GM12891 (cell line): ENCODE results near the gene BPIFB4.
A peak's percentile ranks its signal among the peaks of the same experiment; 100 is the strongest.
"Not testable (repeated sequence)": the region's sequence is repeated elsewhere in the genome, so short reads cannot be mapped to it uniquely, and the experiment has no call there.

ENCODE experiments used
- DNase-seq: peaks from one replicate; pipeline ENCODE4 v3.0.0; 2011; ENCODE audit warnings: low spot score; ENCODE audit not compliant: insufficient read length
- FAIRE-seq: peaks from 2 replicates; lab custom pipeline; 2011; peaks lifted over from hg19 to GRCh38; lab: Jason Lieb, UNC
- PAX5 ChIP-seq: IDR thresholded peaks from 2 replicates; pipeline ENCODE4 v1.6.1; 2011; ENCODE audit warnings: low read length, moderate library complexity, mild to moderate bottlenecking; ENCODE audit not compliant: insufficient read depth, severe bottlenecking
- POLR2A ChIP-seq: IDR thresholded peaks from 2 replicates; pipeline ENCODE4 v1.6.1; 2011; ENCODE audit warnings: low read depth, low read length, control low read depth
- POLR2AphosphoS5 ChIP-seq: IDR thresholded peaks from 2 replicates; pipeline ENCODE4 v1.6.1; 2011; ENCODE audit warnings: low read depth, low read length, control low read depth
- POU2F2 ChIP-seq: IDR thresholded peaks from 2 replicates; pipeline ENCODE4 v1.6.1; 2011; ENCODE audit warnings: low read depth, mild to moderate bottlenecking, control low read depth, low read length, moderate library complexity
- SPI1 ChIP-seq: IDR thresholded peaks from 2 replicates; pipeline ENCODE4 v1.6.1; 2011; ENCODE audit warnings: low read depth, low read length, control low read depth
- TAF1 ChIP-seq: IDR thresholded peaks from 2 replicates; pipeline ENCODE4 v1.6.1; 2011; ENCODE audit warnings: low read depth, low read length, control low read depth

BPIFB4 gene

GRCh38 chr20:33110147-33110825 is 30.8 kb downstream of the BPIFB4 start:
- FAIRE-seq, result no peak

GRCh38 chr20:33111306-33111705 is 31.9 kb downstream of the BPIFB4 start:
- no peak for TF ChIP-seq POU2F2
- DNase-seq, result no peak
- no peak for FAIRE-seq

More at GRCh38 chr20:33110147-33110825, 30.8 kb downstream of the BPIFB4 start:
- no peak for DNase-seq
- TF ChIP-seq TAF1, result no peak
- TF ChIP-seq POLR2A, result no peak
- no peak for TF ChIP-seq PAX5
- TF ChIP-seq SPI1, result no peak
- no peak for TF ChIP-seq POU2F2
- no peak for TF ChIP-seq POLR2AphosphoS5

- DNase-seq, result no peak
- TF ChIP-seq TAF1 (no peak), PAX5 (no peak), SPI1 (no peak), POU2F2 (no peak), POLR2A (no peak), POLR2AphosphoS5 (no peak)
- no peak for FAIRE-seq
Measured at GRCh38 chr20:33112547-33113386, 33.3 kb downstream of the BPIFB4 start.

DNA sequence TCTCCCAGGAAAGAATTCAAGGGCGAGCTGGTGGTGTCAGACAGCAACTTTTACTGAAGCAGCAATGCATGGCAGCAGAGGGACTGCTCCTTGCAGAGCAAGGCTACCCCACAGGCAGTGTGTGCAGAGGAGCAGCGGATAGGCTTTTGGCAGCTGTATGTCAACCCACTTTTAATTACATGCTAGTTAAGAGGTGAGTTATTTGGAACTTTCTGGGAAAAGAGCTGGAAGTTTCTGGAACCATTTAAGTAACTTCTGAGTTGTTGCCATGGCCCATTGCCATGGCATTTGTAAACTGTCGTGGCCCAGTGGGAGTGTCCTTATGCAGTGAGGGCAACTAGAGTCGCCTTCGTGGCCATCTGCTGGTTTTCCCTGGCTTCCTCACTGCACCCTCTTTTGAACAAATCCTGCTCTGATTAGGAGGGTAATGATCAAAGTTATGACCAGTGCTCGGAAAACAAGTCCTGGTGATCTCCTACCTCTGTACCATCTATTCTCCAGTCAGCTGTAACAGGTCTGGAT is 34.0 kb downstream of the BPIFB4 start:
- no peak for TF ChIP-seq POU2F2
- no peak for TF ChIP-seq POLR2AphosphoS5
- TF ChIP-seq POLR2A, result no peak
- TF ChIP-seq PAX5, result no peak
- FAIRE-seq (no peak), DNase-seq (no peak)

GRCh38 chr20:33115501-33115900 is 36.1 kb downstream of the BPIFB4 start:
- not testable (repeated sequence) for DNase-seq, FAIRE-seq

DNA sequence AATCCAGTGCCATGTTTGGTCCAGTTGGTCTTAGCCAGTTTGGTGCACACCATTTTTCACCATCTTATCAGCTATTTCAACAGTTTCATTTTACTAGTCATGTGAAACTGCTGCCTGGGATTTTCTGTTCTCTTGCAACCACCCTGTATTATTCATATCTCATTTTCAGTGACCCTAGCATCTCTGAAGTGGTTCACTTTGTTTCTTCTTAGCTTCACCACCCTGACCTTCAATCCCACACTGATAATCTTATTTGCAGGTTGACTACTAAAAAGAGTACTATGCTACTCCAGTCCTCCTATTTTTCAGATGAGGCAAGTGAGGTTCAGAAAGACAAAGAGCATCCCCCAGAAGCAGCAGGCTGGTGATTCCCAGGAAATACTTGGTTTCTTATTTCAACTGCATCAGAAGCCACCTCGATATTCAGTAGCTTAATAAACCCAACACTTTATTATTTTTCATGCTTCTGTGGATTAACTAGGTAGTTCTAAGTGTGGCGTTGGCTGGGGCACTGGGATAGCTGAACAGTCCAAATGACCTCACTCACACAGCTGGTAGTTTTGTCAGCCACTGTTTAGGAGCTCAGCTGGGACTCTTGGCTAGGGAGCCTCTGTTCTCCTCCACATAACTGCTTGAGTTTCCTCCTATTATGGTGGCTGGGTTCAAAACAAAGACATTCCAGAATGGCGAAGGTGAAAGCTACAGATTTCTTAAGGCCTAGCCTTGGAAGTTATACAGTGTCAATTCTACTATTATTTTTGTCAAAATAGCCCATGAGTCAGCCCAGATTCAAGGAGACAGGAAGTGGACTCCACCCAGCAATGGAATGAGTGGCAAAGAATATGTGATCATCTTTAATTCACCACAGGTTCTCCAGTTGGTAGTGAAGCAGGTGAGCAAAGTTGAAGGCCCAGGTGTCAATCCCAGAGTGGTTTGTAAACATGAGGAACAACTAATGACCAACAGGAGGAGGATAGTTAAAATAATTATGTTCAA is 40.6 kb downstream of the BPIFB4 start:
- no peak for TF ChIP-seq POLR2AphosphoS5
- TF ChIP-seq POLR2A, result no peak
- TF ChIP-seq SPI1, result no peak
- TF ChIP-seq TAF1, result no peak
- no peak for TF ChIP-seq POU2F2
- TF ChIP-seq PAX5, result no peak
- DNase-seq (no peak), FAIRE-seq (peak; percentile 38)

DNA sequence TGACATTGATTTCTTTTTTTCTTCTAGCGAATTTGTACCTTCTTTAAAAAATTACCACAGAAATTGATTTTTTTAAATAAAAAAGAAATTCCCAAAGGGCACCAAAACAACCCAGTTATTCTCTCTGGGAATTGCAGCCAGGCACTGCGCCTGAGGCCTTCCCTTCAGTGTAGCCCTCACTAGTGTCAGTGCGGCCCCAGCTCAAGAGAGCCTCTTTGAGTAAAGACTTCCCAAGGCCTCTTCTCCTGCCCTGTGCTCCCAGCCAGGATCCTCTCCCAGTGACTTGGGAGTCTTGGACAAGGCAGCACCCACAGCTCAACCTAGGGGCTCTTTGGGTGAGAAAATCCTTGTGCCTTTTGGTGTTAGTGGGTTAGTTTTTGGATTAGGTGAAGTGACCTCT is 41.5 kb downstream of the BPIFB4 start:
- no peak for TF ChIP-seq TAF1
- TF ChIP-seq POU2F2, result no peak
- TF ChIP-seq POLR2AphosphoS5, result no peak
- TF ChIP-seq SPI1, result no peak
- no peak for TF ChIP-seq POLR2A
- no peak for TF ChIP-seq PAX5
- no peak for DNase-seq
- no peak for FAIRE-seq

DNA sequence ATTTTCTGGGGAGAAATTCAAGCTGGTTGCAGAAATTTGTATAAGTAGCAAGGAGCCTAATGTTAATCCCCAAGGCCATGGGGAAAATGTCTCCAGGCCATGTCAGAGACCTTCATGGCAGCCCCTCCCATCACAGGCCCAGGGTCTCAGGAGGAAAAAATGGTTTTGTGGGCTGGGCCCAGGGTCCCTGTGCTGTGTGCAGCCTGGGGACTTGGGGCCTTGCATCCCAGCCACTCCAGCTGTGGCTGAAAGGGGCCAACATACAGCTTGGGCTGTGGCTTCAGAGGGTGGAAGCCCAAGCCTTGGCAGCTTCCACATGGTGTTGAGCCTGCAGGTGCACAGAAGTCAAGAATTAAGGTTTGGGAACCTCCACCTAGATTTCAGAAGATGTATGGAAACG is 42.9 kb downstream of the BPIFB4 start:
- FAIRE-seq, result not testable (repeated sequence)

DNA sequence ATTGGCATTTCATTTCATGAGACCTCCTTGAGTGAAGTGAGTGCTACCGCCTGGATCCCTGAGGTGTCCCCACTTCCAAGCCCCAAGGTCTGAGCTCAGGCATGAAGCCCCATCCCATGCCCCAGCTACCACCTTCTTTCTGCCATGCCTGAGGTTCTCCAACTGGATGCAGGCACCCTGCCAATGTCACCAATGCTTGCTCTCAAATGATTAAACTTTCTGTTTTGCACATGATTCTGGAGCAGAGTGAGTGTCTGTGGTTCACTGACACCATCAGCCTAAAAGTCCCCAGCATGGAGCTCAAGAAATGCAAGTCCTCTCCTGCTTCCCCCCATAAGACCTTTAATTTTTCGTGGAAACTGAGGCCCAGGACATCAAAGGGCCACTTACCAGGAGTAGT is 44.8 kb downstream of the BPIFB4 start:
- FAIRE-seq, result no peak
- TF ChIP-seq POU2F2 (no peak), SPI1 (no peak), POLR2A (no peak), PAX5 (no peak), POLR2AphosphoS5 (no peak), TAF1 (no peak)
- DNase-seq, result no peak

More for the DNA sequence above, 42.9 kb downstream of the BPIFB4 start:
- DNase-seq, result not testable (repeated sequence)

GRCh38 chr20:33124994-33125393 is 45.6 kb downstream of the BPIFB4 start:
- no peak for TF ChIP-seq POU2F2
- no peak for TF ChIP-seq PAX5
- no peak for TF ChIP-seq SPI1
- TF ChIP-seq TAF1, result no peak
- TF ChIP-seq POLR2AphosphoS5, result no peak
- TF ChIP-seq POLR2A, result no peak
- FAIRE-seq (no peak), DNase-seq (no peak)
